ENCODE measurements around the gene LRRC53.

Gene LRRC53

GRCh38 chr1:74430342-74430934 is 82.0 kb downstream of the LRRC53 start:
- no peak for DNase-seq

GRCh38 chr1:74429580-74429979 is 82.8 kb downstream of the LRRC53 start:
- DNase-seq, result peak in 1 of 2 experiments; percentile 21

GRCh38 chr1:74427681-74428080 is 84.7 kb downstream of the LRRC53 start:
- DNase-seq, result no peak

- peak; percentile 40 to 82 for DNase-seq
Measured at GRCh38 chr1:74426208-74426937, 86.0 kb downstream of the LRRC53 start.

- DNase-seq, result no peak
Measured at GRCh38 chr1:74425676-74426075, 86.7 kb downstream of the LRRC53 start.

GRCh38 chr1:74423471-74423870 is 88.9 kb downstream of the LRRC53 start:
- peak in 1 of 2 experiments; percentile 0 for DNase-seq

GRCh38 chr1:74422421-74423292 is 89.8 kb downstream of the LRRC53 start:
- DNase-seq, result peak in 1 of 2 experiments; percentile 20

- no peak for DNase-seq
Measured at GRCh38 chr1:74420467-74420866, 91.9 kb downstream of the LRRC53 start.

All from NCI-H524 (cell line).